Keratinocyte (primary cell): Measurements from ENCODE around the gene IGSF23.

Experiments used
- CTCF ChIP-seq, 3 experiments: IDR thresholded peaks in 1 of 3; conservative IDR thresholded peaks in 1 of 3; optimal IDR thresholded peaks in 1 of 3; 2 replicates in 2 of 3; 3 replicates in 1 of 3; pipeline versions ENCODE3 to v1.5.1; 2011; ENCODE audit warnings: low read length in 3 of 3, mild to moderate bottlenecking in 3 of 3, moderate library complexity in 2 of 3, control low read depth in 1 of 3, inconsistent platforms in 1 of 3; ENCODE audit not compliant: insufficient read depth in 2 of 3; ENCODE audit errors: extremely low read depth in 1 of 3
- EZH2 ChIP-seq: IDR thresholded peaks from one replicate; pipeline ENCODE4 v1.6.1; 2012; ENCODE audit warnings: inconsistent platforms, mild to moderate bottlenecking, low read length, moderate library complexity

- TF ChIP-seq CTCF (optimal IDR thresholded peaks at IDR 0.05 in 1 of 3, IDR thresholded peaks at IDR 0.05 in 1 of 3, conservative IDR thresholded peaks at IDR 0.05 in 1 of 3; ENCODE audit: extremely low read depth in 1 of 3, insufficient read depth in 2 of 3, low read length in 3 of 3) (no peak), EZH2 (no peak)
Measured at GRCh38 chr19:44635581-44636438, 22.4 kb downstream of the IGSF23 start.
